Calu3 (cell line): Measurements from ENCODE around the gene TMEM150A. TPM values are rescaled to one million over a fixed set of nuclear protein-coding genes. Genes with fewer than 3 reads are reported as not detected.
"Not testable (repeated sequence)": the region's sequence is repeated elsewhere in the genome, so short reads cannot be mapped to it uniquely, and the experiment has no call there.

Source experiments
- BruUV-seq: library from RNA; stranded (reverse); fragments of 400-500 nt; replicated peaks from 2 replicates; lab custom pipeline; 2021; lab: Mats Ljungman, UMichigan
- CTCF ChIA-PET: fragments of 300-600 bp; sonication (Branson Sonifier 250); formaldehyde crosslinking; loops from one replicate; lab custom pipeline; 2022; ENCODE audit warnings: antibody characterized with exemption; lab: Charles Lee
- DNase-seq: peaks from one replicate; pipeline ENCODE4 v3.0.0; 2022
- H3K27ac Mint-ChIP-seq: one replicate; pipeline ENCODE4 v1.8.0; 2022; ENCODE audit warnings: mixed read lengths; ENCODE audit not compliant: unreplicated experiment
- H3K27me3 Mint-ChIP-seq: one replicate; pipeline ENCODE4 v1.8.0; 2022; ENCODE audit warnings: mixed read lengths; ENCODE audit not compliant: unreplicated experiment
- H3K36me3 Mint-ChIP-seq: one replicate; pipeline ENCODE4 v1.8.0; 2022; ENCODE audit warnings: mild to moderate bottlenecking, moderate library complexity, mixed read lengths; ENCODE audit not compliant: insufficient read depth, unreplicated experiment
- H3K4me1 Mint-ChIP-seq: one replicate; pipeline ENCODE4 v1.8.0; 2022; ENCODE audit warnings: mild to moderate bottlenecking, low read depth, mixed read lengths; ENCODE audit not compliant: unreplicated experiment
- H3K4me3 Mint-ChIP-seq: one replicate; pipeline ENCODE4 v1.8.0; 2022; ENCODE audit warnings: mild to moderate bottlenecking, low read depth, moderate library complexity, mixed read lengths; ENCODE audit not compliant: unreplicated experiment
- H3K9me3 Mint-ChIP-seq: one replicate; pipeline ENCODE4 v1.8.0; 2022; ENCODE audit warnings: low read depth, mixed read lengths; ENCODE audit not compliant: unreplicated experiment
- CTCF ChIP-seq: fragments of 200-600 bp; IDR thresholded peaks from one replicate; pipeline ENCODE4 v1.8.0; 2022; ENCODE audit warnings: antibody characterized with exemption; ENCODE audit not compliant: unreplicated experiment
- intact Hi-C: fragments of 100-400 bp; cut with micrococcal nuclease; formaldehyde crosslinking; loops from one replicate; pipeline ENCODE4 v1.10.0; 2022; ENCODE audit not compliant: unreplicated experiment
- total RNA-seq: library from RNA; stranded (reverse); gene quantifications from 2 replicates; pipeline ENCODE4 v1.2.3, GENCODE V29; 2022

Gene TMEM150A
- total RNA-seq, 1 experiment from 2014 or later = 12.1 TPM

- intact Hi-C loops = no loop called here
- TF ChIP-seq CTCF = no peak
- no peaks in the 10 kb centered on the region for H3K9me3 Mint-ChIP-seq
- DNase-seq = no peak
- H3K27me3 Mint-ChIP-seq = no peaks in the 10 kb centered on the region
- BruUV-seq = TSS peak; percentile 91
- peaks cover 17% of the 10 kb centered on the region for H3K4me1 Mint-ChIP-seq
- peaks cover 36% of the 10 kb centered on the region for H3K36me3 Mint-ChIP-seq
- H3K4me3 Mint-ChIP-seq = peak overlapping the region; percentile 98
- CTCF ChIA-PET = interaction anchor here (0.6 to 2.7 kb wide), 9 partner anchors 7 to 568 kb away, joined by 3 to 11 read pairs (median 4); partner anchors contain the start of gene VAMP8
- H3K27ac Mint-ChIP-seq = peak overlapping the region; percentile 97
Observed at GRCh38 chr2:85594715-85595300, 7.7 kb downstream of the TMEM150A start.

- Mint-ChIP-seq H3K36me3 (peaks cover 31% of the 10 kb centered on the region), H3K27ac (no peak overlapping the region), H3K4me1 (peaks cover 18% of the 10 kb centered on the region), H3K9me3 (no peaks in the 10 kb centered on the region), H3K27me3 (no peaks in the 10 kb centered on the region), H3K4me3 (no peak overlapping the region)
- CTCF ChIA-PET = interaction anchor here (0.9 kb wide), 1 partner anchor 8 kb away, joined by 4 read pairs; no protein-coding TSS in a partner anchor
- no peak for TF ChIP-seq CTCF
- no peak for DNase-seq
- intact Hi-C loops = no loop called here
- BruUV-seq = no TSS peak
Observed at GRCh38 chr2:85593023-85593422, 9.5 kb downstream of the TMEM150A start.

- H3K9me3 Mint-ChIP-seq, CTCF ChIA-PET, H3K27ac Mint-ChIP-seq, H3K27me3 Mint-ChIP-seq, intact Hi-C loops, DNase-seq, BruUV-seq, H3K4me3 Mint-ChIP-seq: not testable (repeated sequence)
- H3K4me1 Mint-ChIP-seq = peaks cover 18% of the 10 kb centered on the region
- H3K36me3 Mint-ChIP-seq = peaks cover 31% of the 10 kb centered on the region
Observed at GRCh38 chr2:85592299-85592698, 10.2 kb downstream of the TMEM150A start.

DNA sequence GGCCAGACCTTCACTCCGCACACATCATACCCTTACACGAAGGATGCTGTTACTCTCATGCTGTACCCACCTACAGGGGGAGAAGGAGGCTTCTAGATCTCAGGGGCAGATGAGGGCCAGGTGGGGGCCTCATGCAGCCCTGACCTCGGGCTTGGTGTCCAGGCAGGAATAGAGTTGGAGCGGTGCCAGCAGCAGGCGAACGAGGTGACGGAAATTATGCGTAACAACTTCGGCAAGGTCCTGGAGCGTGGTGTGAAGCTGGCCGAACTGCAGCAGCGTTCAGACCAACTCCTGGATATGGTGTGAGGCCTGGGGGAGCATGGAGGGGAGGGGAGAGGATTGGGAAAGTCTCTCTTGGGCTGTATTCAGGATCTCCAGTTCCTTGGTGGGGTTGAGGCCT lies 10.9 kb downstream of the TMEM150A start:
- H3K27ac Mint-ChIP-seq = no peak overlapping the region
- H3K27me3 Mint-ChIP-seq = no peaks in the 10 kb centered on the region
- H3K36me3 Mint-ChIP-seq = peaks cover 24% of the 10 kb centered on the region
- peaks cover 18% of the 10 kb centered on the region for H3K4me1 Mint-ChIP-seq
- H3K4me3 Mint-ChIP-seq = no peak overlapping the region
- TF ChIP-seq CTCF = no peak
- intact Hi-C loops = no loop called here
- no peak for DNase-seq
- CTCF ChIA-PET = interaction anchor here (0.6 kb wide), 1 partner anchor 273 kb away, joined by 3 read pairs; no protein-coding TSS in a partner anchor
- H3K9me3 Mint-ChIP-seq = no peaks in the 10 kb centered on the region
- no TSS peak for BruUV-seq

DNA sequence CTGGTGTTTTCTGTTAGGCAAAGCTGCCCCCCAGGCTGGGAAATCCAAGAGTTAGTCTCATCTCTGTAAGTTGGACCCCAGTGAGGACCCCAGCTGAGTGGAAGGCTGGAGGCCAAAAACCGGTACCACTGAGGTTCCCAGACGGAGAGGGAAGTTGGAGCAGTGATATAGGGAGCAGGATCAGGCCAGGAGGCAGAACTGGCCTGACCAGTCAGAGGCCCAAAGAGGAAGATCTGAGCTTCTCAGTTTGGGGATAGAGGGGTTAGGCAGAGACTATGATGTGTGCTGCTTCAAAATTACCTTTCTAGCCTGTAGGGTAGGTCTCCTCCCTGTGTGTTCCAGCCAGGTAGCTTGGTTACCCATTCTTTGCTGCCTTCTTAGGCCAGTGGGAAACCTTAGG lies 11.5 kb downstream of the TMEM150A start:
- H3K27me3 Mint-ChIP-seq = no peaks in the 10 kb centered on the region
- peaks cover 19% of the 10 kb centered on the region for H3K36me3 Mint-ChIP-seq
- DNase-seq = no peak
- intact Hi-C loops = no loop called here
- peaks cover 20% of the 10 kb centered on the region for H3K4me1 Mint-ChIP-seq
- no peaks in the 10 kb centered on the region for H3K9me3 Mint-ChIP-seq
- H3K27ac Mint-ChIP-seq = no peak overlapping the region
- no TSS peak for BruUV-seq
- H3K4me3 Mint-ChIP-seq = no peak overlapping the region
- TF ChIP-seq CTCF = no peak
- CTCF ChIA-PET = interaction anchor here (0.6 kb wide), 1 partner anchor 272 kb away, joined by 3 read pairs; no protein-coding TSS in a partner anchor
